ENCODE results near the gene SLX4IP. TPM values are rescaled to one million over a fixed set of nuclear protein-coding genes. Genes with fewer than 3 reads are reported as not detected.
"Not testable (repeated sequence)": the region's sequence is repeated elsewhere in the genome, so short reads cannot be mapped to it uniquely, and the experiment has no call there.

SLX4IP gene
- total and polyA plus RNA-seq, 8 donors: 2.5 to 6.4 (median 2.8) TPM

DNA sequence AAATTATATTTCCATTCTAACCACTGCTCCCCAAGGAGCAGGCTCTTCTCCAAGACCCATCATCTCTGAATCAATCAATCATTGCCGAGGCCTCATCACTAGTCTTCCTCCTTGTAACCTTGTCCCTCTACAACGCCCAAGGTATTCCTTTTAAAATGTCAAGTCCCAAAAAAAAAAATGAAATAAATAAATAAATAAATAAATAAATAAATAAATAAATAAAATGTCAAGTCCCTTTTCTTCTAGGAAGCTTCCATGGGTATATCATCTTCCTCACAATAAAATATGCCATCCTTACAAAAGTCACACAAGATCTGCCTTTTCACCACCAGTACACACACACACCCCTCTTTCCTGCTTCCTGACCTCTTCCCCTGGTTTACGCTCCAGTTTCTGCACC is 181.1 kb downstream of the SLX4IP start:
- H3K4me1 ChIP-seq: no peaks in the 10 kb centered on the region
- H3K27me3 ChIP-seq: no peaks in the 10 kb centered on the region
- H3K36me3 ChIP-seq: no peaks in the 10 kb centered on the region
- no peak for FAIRE-seq
- DNase-seq: no peak
- 96 to 100% methylated on average over 3 of the region's 3 CpGs for WGBS, 2 donors
- no peak overlapping the region for H3K27ac ChIP-seq
- ATAC-seq: no peak
- H3K9me3 ChIP-seq: no peaks in the 10 kb centered on the region
- TF ChIP-seq, protein P1, sequence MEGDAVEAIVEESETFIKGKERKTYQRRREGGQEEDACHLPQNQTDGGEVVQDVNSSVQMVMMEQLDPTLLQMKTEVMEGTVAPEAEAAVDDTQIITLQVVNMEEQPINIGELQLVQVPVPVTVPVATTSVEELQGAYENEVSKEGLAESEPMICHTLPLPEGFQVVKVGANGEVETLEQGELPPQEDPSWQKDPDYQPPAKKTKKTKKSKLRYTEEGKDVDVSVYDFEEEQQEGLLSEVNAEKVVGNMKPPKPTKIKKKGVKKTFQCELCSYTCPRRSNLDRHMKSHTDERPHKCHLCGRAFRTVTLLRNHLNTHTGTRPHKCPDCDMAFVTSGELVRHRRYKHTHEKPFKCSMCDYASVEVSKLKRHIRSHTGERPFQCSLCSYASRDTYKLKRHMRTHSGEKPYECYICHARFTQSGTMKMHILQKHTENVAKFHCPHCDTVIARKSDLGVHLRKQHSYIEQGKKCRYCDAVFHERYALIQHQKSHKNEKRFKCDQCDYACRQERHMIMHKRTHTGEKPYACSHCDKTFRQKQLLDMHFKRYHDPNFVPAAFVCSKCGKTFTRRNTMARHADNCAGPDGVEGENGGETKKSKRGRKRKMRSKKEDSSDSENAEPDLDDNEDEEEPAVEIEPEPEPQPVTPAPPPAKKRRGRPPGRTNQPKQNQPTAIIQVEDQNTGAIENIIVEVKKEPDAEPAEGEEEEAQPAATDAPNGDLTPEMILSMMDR (IDR thresholded peaks at IDR 0.05): no peak
- no peak overlapping the region for H3K4me3 ChIP-seq
- intact Hi-C loops (cut with DNase I): no loop called here

DNA sequence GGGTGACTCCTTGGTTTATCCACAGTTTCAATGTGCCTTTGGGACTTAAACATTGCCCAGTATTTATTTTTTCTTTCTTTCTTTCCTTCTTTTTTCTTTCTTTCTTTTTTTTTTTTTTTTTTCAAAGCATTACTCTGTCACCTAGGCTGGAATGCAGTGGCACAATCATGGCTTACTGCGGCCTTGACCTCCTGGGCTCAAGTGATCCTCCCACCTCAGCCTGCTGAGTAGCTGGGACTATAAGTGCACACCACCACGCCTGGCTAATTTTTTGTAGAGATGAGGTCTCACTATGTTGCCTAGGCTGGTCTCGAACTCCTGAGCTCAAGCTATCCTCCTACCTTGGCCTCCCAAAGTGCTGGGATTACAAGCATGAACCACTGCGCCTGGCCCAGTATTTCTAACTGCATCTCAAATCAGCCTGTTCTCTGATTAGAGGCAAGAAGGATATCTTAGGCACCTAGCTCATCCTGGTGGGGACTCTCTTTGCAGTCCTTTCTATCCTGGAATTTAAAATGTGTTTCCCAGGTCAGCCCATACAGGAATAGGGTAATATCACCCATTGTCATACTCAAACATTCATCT is 182.5 kb downstream of the SLX4IP start:
- intact Hi-C loops (cut with DNase I); ATAC-seq; H3K4me1 ChIP-seq; H3K27ac ChIP-seq; DNase-seq; H3K9me3 ChIP-seq; H3K27me3 ChIP-seq; FAIRE-seq; H3K4me3 ChIP-seq; H3K36me3 ChIP-seq: not testable (repeated sequence)
- WGBS, 2 donors: 96 to 97% methylated on average over 4 of the region's 4 CpGs

DNA sequence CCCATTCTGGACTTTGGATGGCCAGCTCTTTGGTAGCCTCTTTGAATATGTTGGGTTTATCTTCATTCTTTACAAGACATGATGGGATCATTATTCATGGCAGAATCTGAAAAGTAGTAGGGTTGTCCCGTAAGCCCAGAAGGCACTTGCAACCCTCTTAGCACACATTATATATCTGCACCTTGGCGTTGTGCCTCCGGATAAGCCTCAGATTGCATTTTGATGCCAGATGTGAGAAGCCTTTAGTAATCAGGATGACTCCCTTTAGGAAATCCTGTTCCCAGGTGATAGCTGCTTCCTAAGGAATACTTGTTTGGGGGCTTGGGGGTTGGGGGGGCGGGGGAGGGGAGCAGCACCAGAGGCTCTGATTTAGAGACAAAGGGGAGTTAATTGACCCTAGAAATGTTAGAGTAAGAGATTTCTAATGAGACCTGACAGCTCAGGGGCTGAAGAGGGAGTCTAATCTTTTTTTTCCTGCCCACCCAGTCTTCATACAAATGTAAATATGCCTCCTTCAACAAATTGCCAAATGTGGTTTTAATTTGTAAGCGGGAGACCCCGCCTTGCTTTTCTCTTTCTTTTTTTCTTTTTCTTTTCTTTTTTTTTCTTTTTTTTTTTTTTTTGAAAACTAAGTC is 183.6 kb downstream of the SLX4IP start:
- WGBS, 2 donors: 87 to 92% methylated on average over 5 to 6 of the region's 6 CpGs
- intact Hi-C loops (cut with DNase I): no loop called here
- DNase-seq (no peak), ATAC-seq (no peak), FAIRE-seq (no peak)
- H3K9me3 ChIP-seq: no peaks in the 10 kb centered on the region
- no peaks in the 10 kb centered on the region for H3K27me3 ChIP-seq
- H3K36me3 ChIP-seq: no peaks in the 10 kb centered on the region
- TF ChIP-seq, protein P1 (IDR thresholded peaks at IDR 0.05): no peak
- no peak overlapping the region for H3K4me3 ChIP-seq
- H3K4me1 ChIP-seq: no peaks in the 10 kb centered on the region
- H3K27ac ChIP-seq: no peak overlapping the region

DNA sequence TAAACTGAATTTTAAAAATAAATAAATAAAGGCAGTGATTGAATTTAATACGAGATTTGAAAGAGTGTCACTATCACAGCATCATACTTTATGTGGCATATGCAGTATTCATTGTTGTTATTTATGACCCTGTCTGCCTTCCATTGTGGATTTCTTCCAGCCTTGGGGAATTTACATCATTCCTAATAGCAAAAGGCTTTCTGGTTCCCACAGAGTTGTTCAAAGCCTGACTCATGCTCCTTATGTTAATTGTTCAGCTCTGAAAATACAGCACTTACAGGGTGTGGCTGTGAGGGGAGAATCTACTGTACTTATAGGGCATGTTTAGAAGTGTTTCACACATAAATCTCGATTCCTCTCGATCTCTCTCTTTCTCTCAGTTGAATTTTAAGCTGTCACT is 184.3 kb downstream of the SLX4IP start:
- ATAC-seq: peak in 1 of 4 donors; percentile 26

DNA sequence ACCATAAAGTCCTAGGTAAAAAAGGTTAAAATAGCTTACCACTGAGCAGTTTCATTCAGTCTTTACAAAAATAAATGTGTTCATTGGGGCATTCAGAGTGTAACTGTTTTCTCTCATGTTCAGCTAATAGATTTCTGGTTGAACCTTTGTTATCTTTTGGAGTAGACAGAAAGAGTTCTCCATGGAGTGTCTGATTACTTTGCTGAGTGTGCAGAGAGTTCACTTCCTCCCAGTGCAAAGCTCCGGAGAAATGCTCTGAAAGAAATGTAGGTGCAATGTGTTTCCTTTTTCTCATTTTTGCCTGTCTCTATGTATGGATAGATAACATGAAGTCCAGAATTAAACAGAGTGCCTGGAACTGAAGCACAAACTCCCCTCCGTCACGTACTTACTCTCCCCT is 186.0 kb downstream of the SLX4IP start:
- intact Hi-C loops (cut with DNase I): no loop called here
- WGBS, 2 donors: 91 to 94% methylated on average over 3 of the region's 3 CpGs
- H3K27me3 ChIP-seq: no peaks in the 10 kb centered on the region
- FAIRE-seq: no peak
- H3K4me3 ChIP-seq: no peak overlapping the region
- H3K36me3 ChIP-seq: no peaks in the 10 kb centered on the region
- TF ChIP-seq, protein P1 (IDR thresholded peaks at IDR 0.05): no peak
- H3K9me3 ChIP-seq: no peaks in the 10 kb centered on the region
- no peak overlapping the region for H3K27ac ChIP-seq
- no peak for ATAC-seq
- DNase-seq: no peak
- H3K4me1 ChIP-seq: no peaks in the 10 kb centered on the region

More for the DNA sequence above, 184.3 kb downstream of the SLX4IP start:
- DNase-seq: no peak
- TF ChIP-seq, protein P1 (IDR thresholded peaks at IDR 0.05): no peak
- WGBS, 2 donors: 89 to 94% methylated on average over 3 of the region's 3 CpGs
- FAIRE-seq: no peak
- Histone ChIP-seq H3K27ac (no peak overlapping the region), H3K4me1 (no peaks in the 10 kb centered on the region), H3K4me3 (no peak overlapping the region), H3K9me3 (no peaks in the 10 kb centered on the region), H3K27me3 (no peaks in the 10 kb centered on the region), H3K36me3 (no peaks in the 10 kb centered on the region)
- intact Hi-C loops (cut with DNase I): no loop called here

All from pancreas (tissue), 10 donors.